ENCODE data around the gene SIGLEC11. TPM values are rescaled to one million over a fixed set of nuclear protein-coding genes. Genes with fewer than 3 reads are reported as not detected.

SIGLEC11 gene
- total RNA-seq, 1 donor from 2014 or later, result not detected

DNA sequence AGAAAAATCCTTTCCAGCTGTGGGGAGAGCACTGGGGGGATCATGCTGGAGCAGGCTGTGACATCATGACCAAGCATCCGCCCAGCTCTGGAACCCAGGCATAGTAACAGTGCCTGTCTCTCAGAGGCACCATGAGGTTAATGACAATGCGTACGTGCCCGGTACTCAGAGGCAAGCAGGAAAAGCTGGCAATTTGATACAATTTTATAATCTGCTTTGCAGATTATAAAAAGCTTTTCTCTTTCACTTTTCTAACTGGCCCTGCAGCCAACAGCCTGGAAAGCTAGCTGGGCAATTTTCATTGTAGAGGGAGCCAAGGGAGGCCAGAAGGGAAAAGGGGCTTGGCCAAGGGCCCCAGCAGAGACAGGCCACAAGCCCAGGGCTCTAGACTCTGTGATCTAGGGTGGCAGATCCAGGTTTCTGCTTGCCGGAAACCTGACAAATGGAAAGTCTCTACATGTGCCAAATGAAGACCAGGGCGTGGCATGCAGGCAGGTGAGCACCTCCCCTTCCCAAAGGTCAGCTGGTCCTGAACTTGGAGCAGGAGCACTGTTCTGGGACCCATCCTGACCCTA lies 41.5 kb upstream of the SIGLEC11 start:
- no peak overlapping the region for H3K4me3 ChIP-seq (ENCODE audit: low read depth, low read length)
- TF ChIP-seq, protein P1, sequence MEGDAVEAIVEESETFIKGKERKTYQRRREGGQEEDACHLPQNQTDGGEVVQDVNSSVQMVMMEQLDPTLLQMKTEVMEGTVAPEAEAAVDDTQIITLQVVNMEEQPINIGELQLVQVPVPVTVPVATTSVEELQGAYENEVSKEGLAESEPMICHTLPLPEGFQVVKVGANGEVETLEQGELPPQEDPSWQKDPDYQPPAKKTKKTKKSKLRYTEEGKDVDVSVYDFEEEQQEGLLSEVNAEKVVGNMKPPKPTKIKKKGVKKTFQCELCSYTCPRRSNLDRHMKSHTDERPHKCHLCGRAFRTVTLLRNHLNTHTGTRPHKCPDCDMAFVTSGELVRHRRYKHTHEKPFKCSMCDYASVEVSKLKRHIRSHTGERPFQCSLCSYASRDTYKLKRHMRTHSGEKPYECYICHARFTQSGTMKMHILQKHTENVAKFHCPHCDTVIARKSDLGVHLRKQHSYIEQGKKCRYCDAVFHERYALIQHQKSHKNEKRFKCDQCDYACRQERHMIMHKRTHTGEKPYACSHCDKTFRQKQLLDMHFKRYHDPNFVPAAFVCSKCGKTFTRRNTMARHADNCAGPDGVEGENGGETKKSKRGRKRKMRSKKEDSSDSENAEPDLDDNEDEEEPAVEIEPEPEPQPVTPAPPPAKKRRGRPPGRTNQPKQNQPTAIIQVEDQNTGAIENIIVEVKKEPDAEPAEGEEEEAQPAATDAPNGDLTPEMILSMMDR (conservative IDR thresholded peaks at IDR 0.05; ENCODE audit: low read depth, low read length), result no peak
- no peak for DNase-seq (ENCODE audit: low read depth)

DNA sequence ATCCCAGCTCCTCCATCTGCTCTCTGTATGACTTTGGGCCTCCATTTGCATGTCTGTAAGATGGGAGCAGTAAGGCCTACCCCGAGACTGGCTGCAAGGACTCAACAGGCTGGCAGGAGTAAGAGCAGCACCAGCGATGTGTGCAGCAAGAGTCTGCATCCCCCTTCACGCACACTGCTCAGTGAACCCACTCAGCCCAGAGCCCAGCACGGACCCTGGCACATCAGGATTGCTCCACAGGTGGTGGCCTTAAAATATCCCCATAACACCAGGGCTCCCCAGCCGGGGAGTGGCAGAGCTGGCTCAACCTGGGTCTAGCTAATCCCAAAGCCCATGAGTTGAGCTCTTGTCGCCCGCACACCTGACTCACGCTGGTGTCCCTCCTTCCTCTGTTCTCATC lies 40.8 kb upstream of the SIGLEC11 start:
- no peak overlapping the region for H3K4me3 ChIP-seq (ENCODE audit: low read depth, low read length)
- DNase-seq (ENCODE audit: low read depth), result no peak
- TF ChIP-seq, protein P1 (conservative IDR thresholded peaks at IDR 0.05; ENCODE audit: low read depth, low read length), result no peak

DNA sequence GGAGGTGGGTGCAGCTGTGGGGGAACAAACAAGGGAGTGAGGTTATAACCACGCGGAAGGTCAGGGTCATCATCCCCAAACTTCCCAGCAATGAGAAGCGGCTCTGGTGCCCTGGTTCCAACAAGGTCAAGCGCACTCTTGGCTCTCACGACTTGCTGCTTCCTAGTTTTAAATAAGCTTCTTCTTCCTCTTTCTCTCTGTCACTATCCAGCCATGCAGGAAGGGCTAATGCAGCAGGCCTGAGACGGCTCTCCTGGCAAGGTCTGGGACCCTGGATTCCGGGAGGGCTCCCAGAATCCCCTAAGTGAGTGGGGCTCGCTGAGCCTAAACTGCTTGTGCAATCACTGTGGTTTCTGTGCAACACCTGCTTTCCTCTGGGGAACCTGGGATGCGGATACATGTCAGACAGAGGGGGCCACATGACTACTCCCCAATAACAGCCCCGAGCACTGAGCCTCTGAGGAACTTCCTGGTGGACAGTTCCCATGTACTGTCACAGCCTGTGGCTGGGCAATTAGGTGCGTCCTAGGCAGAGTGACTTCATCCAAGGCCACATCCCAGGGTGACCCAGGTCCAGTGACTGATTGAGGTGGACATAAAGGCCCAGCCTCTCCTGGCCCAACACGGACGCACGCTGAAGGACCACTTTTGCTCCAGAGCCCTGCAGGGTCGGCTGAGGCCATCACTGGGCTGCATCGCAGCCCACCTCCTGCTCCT lies 40.0 kb upstream of the SIGLEC11 start:
- TF ChIP-seq, protein P1 (conservative IDR thresholded peaks at IDR 0.05; ENCODE audit: low read depth, low read length), result no peak
- H3K4me3 ChIP-seq (ENCODE audit: low read depth, low read length), result no peak overlapping the region
- no peak for DNase-seq (ENCODE audit: low read depth)

DNA sequence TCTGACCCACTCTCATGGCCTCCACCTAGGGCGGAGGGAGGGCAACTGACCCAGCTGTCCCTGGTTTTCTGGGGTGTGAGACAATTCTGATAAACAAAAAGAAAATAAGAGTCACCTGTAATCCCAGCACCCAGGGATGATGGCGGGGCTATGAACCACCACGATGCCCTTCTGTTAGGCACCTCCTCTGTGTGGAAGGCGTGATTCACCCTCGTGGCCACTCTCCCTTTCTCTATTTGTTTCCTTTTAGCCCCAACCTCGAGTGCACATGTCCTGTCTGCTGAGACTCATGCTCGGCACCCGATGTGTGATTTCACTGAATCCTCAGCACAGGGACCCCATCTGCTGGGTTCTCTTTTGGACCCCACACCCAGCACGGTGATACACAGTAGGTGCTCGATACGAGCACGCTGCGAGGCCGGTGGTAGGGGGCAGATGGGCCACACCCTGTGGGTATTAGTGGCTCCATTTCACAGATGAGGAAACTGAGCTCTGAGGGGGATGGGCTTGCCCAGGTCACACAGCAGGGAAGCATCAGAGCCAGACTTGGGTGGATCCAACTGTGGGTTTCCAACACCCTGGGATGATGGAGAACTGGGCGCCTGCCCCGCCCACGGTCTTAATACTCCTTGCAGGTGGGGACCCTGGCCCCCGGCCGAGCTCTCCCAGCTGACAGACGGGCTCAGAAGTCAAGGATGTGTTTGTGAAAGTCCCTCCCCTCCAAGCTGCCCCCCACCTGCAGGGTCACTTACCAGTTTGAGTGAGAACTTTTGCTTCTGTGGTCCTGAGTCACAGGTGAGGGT lies 39.3 kb upstream of the SIGLEC11 start:
- H3K4me3 ChIP-seq (ENCODE audit: low read depth, low read length), result no peak overlapping the region
- TF ChIP-seq, protein P1 (conservative IDR thresholded peaks at IDR 0.05; ENCODE audit: low read depth, low read length), result no peak
- no peak for DNase-seq (ENCODE audit: low read depth)

DNA sequence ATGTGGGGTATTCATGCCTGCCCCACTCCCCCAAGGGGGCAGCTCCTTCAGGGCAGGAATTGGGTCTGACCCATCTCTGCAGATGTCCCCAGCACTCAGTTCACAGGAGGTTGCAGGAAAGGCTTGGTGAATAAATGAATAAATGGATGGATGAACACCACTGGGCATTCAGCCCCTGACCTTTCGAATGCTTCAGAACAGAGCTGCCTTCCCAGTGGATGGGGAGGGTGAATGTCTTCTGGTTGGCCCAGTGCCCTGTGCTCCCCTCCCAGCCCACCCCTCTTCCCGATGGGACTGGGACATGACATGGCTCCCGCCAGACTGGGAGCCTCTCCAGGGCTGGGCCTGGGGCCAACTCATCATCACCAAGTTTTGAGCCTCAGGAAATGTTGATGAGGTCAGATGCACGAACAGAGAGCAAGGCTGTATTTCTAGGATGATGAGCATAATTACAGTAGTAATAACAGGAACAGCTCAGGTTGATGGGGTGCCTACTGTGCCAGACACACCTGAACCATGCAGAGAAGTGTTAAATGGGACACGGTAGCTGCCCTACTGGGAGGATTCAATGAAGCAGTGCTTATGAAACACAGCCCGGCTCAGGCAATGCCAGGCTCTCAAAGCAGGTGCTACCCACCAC lies 38.5 kb upstream of the SIGLEC11 start:
- H3K4me3 ChIP-seq (ENCODE audit: low read depth, low read length), result no peak overlapping the region

DNA sequence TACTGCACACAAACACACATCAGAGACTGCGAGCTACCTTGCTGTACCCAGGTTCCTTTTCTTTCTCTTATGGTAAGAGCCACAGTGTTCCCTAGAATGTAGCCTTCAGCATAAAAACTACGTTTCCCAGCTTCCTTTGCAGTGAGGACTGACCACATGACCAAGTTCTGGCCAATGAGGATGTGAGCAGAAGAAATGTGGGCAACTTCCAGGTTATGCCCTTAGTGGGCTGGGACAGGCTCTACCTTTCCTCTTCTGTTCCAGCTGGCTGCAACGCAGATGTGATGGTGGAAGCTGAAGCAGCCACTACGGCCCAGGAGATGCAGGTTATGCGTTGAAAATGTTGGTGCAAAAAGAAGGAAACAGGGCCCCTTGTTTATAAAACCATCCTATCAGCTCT lies 36.7 kb upstream of the SIGLEC11 start:
- TF ChIP-seq, protein P1 (conservative IDR thresholded peaks at IDR 0.05; ENCODE audit: low read depth, low read length), result no peak
- no peak overlapping the region for H3K4me3 ChIP-seq (ENCODE audit: low read depth, low read length)
- DNase-seq (ENCODE audit: low read depth), result no peak

More for the DNA sequence above, 38.5 kb upstream of the SIGLEC11 start:
- TF ChIP-seq, protein P1 (conservative IDR thresholded peaks at IDR 0.05; ENCODE audit: low read depth, low read length), result no peak
- DNase-seq (ENCODE audit: low read depth), result no peak
